Stimulated activated CD8-positive, alpha-beta memory T cell treated with anti-CD3 and anti-CD28 coated beads, Interleukin-4, amount 100 ng/mL, for 24 hours (primary cell): ENCODE results near the gene ZHX3.
"Not testable (repeated sequence)": the region's sequence is repeated elsewhere in the genome, so short reads cannot be mapped to it uniquely, and the experiment has no call there.

Experiments used
- DNase-seq: peaks from one replicate; pipeline ENCODE4 v3.0.0-alpha.2; 2020; ENCODE audit warnings: low read depth

Gene ZHX3

DNA sequence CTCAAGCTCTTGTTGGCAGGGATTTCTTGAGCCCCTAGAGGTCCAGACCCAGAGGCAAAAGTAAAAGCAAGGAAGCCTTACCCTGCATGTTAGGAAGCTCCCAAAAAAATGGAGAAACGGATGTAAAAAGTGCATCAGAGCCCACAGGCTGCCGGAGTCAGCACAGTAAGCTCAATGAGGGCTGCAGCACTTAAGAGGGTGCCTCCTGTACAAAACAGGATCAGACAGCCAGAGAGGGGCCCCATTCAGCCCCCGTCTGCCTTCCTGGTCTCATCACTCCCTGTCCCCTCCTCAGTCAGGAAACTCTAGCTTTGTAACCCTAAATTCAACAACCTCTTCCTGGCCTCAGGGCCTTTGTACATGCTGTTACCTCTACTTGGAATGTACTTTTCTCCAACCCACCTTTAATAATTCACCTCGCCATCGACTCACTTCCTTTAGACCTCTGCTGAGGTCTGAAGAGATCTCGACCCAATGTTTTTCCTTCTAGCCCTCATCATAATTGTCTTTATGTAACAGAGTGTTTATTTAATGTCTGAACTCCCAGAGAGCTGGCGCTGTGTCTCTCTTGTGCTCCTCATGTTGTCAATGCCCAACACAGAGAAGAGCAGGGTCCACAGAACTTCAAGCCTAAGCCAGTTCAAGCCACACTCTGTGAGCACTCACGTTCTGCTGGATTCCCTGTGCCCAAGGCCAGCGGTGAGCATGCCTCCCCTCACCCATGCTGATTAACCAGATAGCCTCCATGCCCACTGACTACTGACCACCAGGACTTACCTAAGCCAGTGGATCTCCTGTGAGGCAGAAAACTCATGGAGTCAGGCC is 183.0 kb downstream of the ZHX3 start:
- no peak for DNase-seq

DNA sequence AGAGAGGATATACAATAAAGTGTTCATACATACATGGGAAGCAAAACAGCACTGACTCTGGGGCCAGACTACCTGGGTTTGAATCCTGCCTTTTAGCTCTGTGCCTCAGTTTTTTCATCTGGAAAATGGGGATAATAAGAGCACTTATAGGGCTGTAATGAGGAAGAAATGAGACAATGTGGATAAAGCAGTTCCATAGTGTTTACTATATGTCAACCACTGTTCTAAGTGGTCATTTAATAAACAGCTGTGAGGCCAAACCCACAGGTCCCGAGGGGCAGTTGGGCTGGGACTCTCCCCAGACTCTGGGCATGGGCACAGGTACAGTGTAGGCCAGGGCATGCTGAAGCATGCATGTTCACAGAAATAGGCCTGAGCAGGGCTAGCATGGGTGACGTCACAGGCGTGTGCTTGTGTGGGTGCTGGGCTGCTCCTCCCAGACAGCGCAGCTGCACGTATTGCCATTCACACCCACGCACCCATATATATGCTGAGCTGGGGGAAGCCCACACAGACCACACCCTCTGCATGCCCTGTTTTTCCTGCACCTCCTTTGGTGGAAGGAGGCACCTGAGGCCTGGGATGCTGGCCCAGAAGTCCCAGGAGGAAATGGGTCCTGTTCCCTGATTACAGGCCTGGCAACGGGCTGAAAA is 183.7 kb downstream of the ZHX3 start:
- DNase-seq: no peak

DNA sequence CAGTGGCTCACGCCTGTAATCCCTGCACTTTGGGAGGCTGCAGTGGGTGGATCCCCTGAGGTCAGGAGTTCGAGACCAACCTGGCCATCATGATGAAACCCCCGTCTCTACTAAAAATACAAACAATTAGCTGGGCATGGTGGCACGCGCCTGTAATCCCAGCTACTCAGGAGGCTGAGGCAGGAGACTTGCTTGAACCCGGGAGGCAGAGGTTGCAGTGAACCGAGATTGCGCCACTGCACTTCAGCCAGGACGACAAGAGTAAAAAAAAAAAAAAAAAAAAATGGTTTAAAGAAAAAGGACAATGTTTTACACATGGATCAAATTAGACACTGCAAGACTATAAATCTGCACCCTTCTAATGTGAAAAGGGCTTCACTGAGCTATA is 185.1 kb downstream of the ZHX3 start:
- not testable (repeated sequence) for DNase-seq

DNA sequence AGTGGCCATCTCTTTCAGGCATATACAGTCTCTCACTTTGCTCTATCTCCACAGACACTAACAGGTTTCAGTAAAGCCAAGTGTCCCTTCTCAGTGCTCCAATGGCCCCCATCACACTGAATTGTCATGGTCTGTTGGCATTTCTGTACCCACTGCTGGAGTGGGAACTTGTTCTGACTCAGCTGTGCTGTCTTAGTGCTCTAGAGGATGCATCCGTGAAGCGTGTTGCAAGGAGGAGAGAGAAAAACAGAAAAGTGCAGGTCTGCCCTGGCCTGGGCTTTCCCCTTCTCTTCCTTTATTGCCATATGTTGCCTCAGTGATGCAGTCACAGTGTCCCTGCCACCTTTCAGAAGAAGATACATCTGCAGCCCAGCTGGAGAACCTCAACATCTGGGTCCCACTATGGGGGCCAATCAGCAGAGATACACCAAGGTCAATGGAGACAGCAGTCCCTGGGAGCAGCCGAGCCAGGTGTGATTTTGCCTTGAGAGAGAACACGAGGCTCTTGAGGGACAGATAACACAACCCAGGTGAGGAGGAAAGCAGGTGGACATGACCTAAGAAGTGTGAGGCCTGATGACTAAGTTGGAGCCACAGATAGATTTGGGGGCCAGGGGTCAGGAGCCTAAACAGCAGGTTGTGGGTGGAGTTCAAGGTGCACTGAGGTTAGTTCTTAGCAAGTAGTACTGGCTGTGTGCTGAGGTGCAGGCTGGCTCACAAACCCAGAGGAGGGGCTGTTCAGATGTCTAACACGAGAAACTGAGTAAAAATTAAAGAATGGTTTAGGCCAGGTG is 185.7 kb downstream of the ZHX3 start:
- DNase-seq: no peak
